RWPE2 (cell line): ENCODE data around the gene HIC2.
"Not testable (repeated sequence)": the region's sequence is repeated elsewhere in the genome, so short reads cannot be mapped to it uniquely, and the experiment has no call there.

Source experiments
- ATAC-seq: fragments of 200-7000 bp; cut with Tn5 transposase; 3 replicates; pipeline ENCODE4 v1.9.1; 2021; ENCODE audit warnings: low read depth
- DNase-seq: peaks from one replicate; pipeline ENCODE4 v3.0.0-alpha.2; 2020; ENCODE audit warnings: low spot score
- H3K27ac ChIP-seq: fragments of 450-650 bp; 2 replicates; pipeline ENCODE4 v1.5.1; 2017; ENCODE audit warnings: mild to moderate bottlenecking; ENCODE audit not compliant: poor library complexity, severe bottlenecking
- H3K27me3 ChIP-seq: fragments of 250-450 bp; sonication (Bioruptor Pico); 2 replicates; pipeline ENCODE4 v1.5.1; 2021; ENCODE audit warnings: mild to moderate bottlenecking, moderate library complexity; ENCODE audit not compliant: insufficient read depth, poor library complexity, severe bottlenecking
- H3K36me3 ChIP-seq: fragments of 250-450 bp; sonication (Bioruptor Pico); 2 replicates; pipeline ENCODE4 v1.5.1; 2020; ENCODE audit warnings: low read depth, mild to moderate bottlenecking, moderate library complexity
- H3K4me1 ChIP-seq: fragments of 250-450 bp; sonication (Bioruptor Pico); 2 replicates; pipeline ENCODE4 v1.5.1; 2021; ENCODE audit warnings: mild to moderate bottlenecking, moderate library complexity; ENCODE audit not compliant: insufficient read depth, poor library complexity, severe bottlenecking
- H3K4me3 ChIP-seq: fragments of 250-450 bp; sonication (Bioruptor Pico); 2 replicates; pipeline ENCODE4 v1.5.1; 2021; ENCODE audit warnings: mild to moderate bottlenecking, moderate library complexity; ENCODE audit not compliant: severe bottlenecking
- H3K9me3 ChIP-seq: fragments of 250-450 bp; sonication (Bioruptor Pico); 2 replicates; pipeline ENCODE4 v1.5.1; 2021; ENCODE audit warnings: mild to moderate bottlenecking, moderate library complexity; ENCODE audit not compliant: severe bottlenecking

The HIC2 gene

GRCh38 chr22:21489149-21489680, 72.0 kb downstream of the HIC2 start:
- H3K4me3 ChIP-seq, DNase-seq, H3K36me3 ChIP-seq, H3K9me3 ChIP-seq, ATAC-seq, H3K4me1 ChIP-seq, H3K27me3 ChIP-seq, H3K27ac ChIP-seq: not testable (repeated sequence)

- not testable (repeated sequence) for H3K27me3 ChIP-seq, ATAC-seq, H3K36me3 ChIP-seq, H3K4me3 ChIP-seq, H3K27ac ChIP-seq, H3K9me3 ChIP-seq, H3K4me1 ChIP-seq
- peak; percentile 35 for DNase-seq
These were observed 73.4 kb downstream of the HIC2 start for GRCh38 chr22:21490556-21490955.

GRCh38 chr22:21492271-21492670, 75.1 kb downstream of the HIC2 start:
- not testable (repeated sequence) for H3K9me3 ChIP-seq, H3K4me3 ChIP-seq, DNase-seq, H3K36me3 ChIP-seq, H3K27ac ChIP-seq, H3K27me3 ChIP-seq, H3K4me1 ChIP-seq, ATAC-seq

GRCh38 chr22:21493789-21494782, 76.9 kb downstream of the HIC2 start:
- H3K36me3 ChIP-seq, H3K4me3 ChIP-seq, H3K9me3 ChIP-seq, H3K4me1 ChIP-seq, H3K27me3 ChIP-seq, H3K27ac ChIP-seq, DNase-seq: not testable (repeated sequence)
- ATAC-seq, result peak; percentile 80

GRCh38 chr22:21497984-21498383, 80.8 kb downstream of the HIC2 start:
- not testable (repeated sequence) for DNase-seq, H3K4me1 ChIP-seq, H3K36me3 ChIP-seq, H3K4me3 ChIP-seq, H3K27ac ChIP-seq, H3K9me3 ChIP-seq, H3K27me3 ChIP-seq
- peak; percentile 76 for ATAC-seq

- not testable (repeated sequence) for H3K4me3 ChIP-seq, H3K36me3 ChIP-seq, H3K27ac ChIP-seq, H3K9me3 ChIP-seq, H3K4me1 ChIP-seq, DNase-seq, H3K27me3 ChIP-seq
- peak; percentile 28 for ATAC-seq
These were observed 81.3 kb downstream of the HIC2 start for GRCh38 chr22:21498489-21498888.

- H3K36me3 ChIP-seq, H3K4me1 ChIP-seq, DNase-seq, H3K27ac ChIP-seq, H3K9me3 ChIP-seq, H3K4me3 ChIP-seq, H3K27me3 ChIP-seq, ATAC-seq: not testable (repeated sequence)
These were observed 82.7 kb downstream of the HIC2 start for GRCh38 chr22:21499623-21500506.
